Activated naive CD8-positive, alpha-beta T cell treated with anti-CD3 and anti-CD28 coated beads, Interleukin-2, amount 10 ng/mL, durations not matched to agents 7 days and 5 days (primary cell): ENCODE data around the gene TCEANC2. TPM values are rescaled to one million over a fixed set of nuclear protein-coding genes. Genes with fewer than 3 reads are reported as not detected.
"Not testable (repeated sequence)": the region's sequence is repeated elsewhere in the genome, so short reads cannot be mapped to it uniquely, and the experiment has no call there.

ENCODE experiments used
- ATAC-seq: fragments of 150-1000 bp; cut with Tn5 transposase; one replicate; pipeline ENCODE4 v1.10.0; 2021; ENCODE audit warnings: low read depth, moderate library complexity
- POLR2A ChIA-PET: fragments of 350-600 bp; sonication (Branson Sonifier 250); formaldehyde crosslinking; loops from one replicate; lab custom pipeline; 2021; ENCODE audit warnings: antibody characterized with exemption; lab: Charles Lee
- DNase-seq: peaks from one replicate; pipeline ENCODE4 v3.0.0; 2021
- H3K27ac Mint-ChIP-seq: one replicate; pipeline ENCODE4 v1.8.0; 2022; ENCODE audit warnings: mild to moderate bottlenecking, mixed read lengths
- H3K27me3 Mint-ChIP-seq: one replicate; pipeline ENCODE4 v1.8.0; 2022; ENCODE audit warnings: mild to moderate bottlenecking, moderate library complexity, mixed read lengths
- H3K36me3 Mint-ChIP-seq: one replicate; pipeline ENCODE4 v1.8.0; 2021; ENCODE audit warnings: mild to moderate bottlenecking, mixed read lengths
- H3K4me1 Mint-ChIP-seq: one replicate; pipeline ENCODE4 v1.8.0; 2021; ENCODE audit warnings: mixed read lengths
- H3K4me3 Mint-ChIP-seq: one replicate; pipeline ENCODE4 v1.8.0; 2022; ENCODE audit warnings: mild to moderate bottlenecking, moderate library complexity, mixed read lengths
- H3K9me3 Mint-ChIP-seq: one replicate; pipeline ENCODE4 v1.8.0; 2021; ENCODE audit warnings: mixed read lengths
- total RNA-seq, 2 experiments: library from RNA; stranded (reverse); gene quantifications; one replicate each; pipeline ENCODE4 v1.2.3, GENCODE V29; 2021

The TCEANC2 gene
- 10 to 100 TPM; 11.7 to 13.5 TPM for total RNA-seq

DNA sequence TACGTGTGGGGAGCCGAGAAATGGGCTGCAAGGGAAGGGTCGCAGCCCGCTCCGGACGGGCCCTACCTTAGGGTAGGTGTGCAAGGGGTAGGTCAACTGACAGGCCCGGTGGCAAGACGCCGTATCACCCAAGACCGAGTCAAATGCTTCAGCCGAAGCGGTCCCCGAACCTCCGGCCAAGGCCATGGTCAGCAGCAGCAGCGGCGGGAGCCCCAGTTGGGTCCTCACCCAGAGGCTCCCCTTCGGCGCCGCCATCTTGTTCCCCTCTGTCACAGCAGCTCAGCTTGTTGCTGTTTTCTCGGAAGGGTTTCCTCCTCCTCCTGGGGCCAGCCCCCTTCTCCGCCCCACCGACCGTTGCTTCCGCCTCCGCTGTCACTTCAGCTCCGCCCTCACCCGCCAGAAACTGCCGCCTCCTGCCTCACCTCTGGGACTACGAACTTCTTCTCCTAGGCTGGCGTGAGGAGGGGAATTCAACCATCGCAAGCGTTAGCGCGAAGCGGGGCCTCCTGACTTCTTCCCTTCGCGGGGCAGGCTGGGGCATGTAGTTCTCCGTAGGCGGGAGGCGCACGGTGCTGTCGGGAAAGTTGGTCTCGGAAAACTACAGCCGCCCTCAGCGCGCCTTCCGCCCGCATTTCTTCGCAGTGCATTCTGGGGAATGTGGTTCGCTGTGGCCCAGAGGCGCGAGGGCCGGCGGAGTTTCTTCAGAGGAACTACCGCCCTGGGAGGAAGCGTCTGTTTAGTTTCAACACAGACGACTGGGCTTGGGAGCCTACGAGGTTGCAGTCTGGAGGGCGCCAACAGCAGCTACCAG, at the start of gene TCEANC2, which contains the start of gene TMEM59:
TCEANC2 (plus strand) TSS at position 675 of the 811 bp plus-strand sequence. CDS start 815 bp downstream, outside the sequence.
TMEM59 (minus strand) TSS at position 271 of the 811 bp plus-strand sequence; CDS start at position 255, 16 bp downstream.
- Mint-ChIP-seq H3K4me3 (no peak within 1 kb of the TSS), H3K27ac (no peak within 1 kb of the TSS), H3K9me3 (no peaks in the 10 kb centered on the region), H3K27me3 (no peaks in the 10 kb centered on the region), H3K4me1 (peaks cover 26% of the 10 kb centered on the region), H3K36me3 (peaks cover 17% of the 10 kb centered on the region)
- DNase-seq (peak; percentile 93), ATAC-seq (peak; percentile 96)
- POLR2A ChIA-PET: interaction anchor here (0.7 to 2.5 kb wide), 10 partner anchors 8 to 685 kb away, joined by 3 to 18 read pairs (median 4); partner anchors contain the start of genes CYB5RL, IFT25, LRRC42 and MRPL37

DNA sequence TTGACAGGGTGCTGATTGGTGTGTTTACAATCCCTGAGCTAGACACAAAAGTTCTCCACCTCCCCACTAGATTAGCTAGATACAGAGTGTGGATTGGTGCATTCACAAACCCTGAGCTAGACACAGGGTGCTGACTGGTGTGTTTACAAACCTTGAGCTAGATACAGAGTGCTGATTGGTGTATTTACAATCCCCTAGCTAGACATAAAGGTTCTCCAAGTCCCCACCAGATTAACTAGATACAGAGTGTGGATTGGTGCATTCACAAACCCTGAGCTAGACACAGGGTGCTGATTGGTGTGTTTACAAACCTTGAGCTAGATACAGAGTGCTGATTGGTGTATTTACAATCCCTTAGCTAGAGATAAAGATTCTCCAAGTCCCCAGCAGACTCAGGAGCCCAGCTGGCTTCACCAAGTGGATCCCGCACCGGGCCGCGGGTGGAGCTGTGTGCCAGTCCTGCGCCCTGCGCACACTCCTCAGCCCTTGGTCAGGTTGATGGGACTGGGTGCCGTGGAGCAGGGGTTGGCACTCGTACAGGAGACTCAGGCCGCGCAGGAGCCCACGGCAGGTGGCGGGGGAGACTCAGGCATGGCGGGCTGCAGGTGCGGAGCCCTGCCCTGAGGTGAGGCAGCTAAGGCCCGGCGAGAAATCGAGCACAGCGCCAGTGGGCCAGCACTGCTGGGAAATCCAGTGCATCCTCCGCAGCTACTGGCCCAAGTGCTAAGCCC, 49.5 kb upstream of the TCEANC2 start:
- ATAC-seq, DNase-seq, H3K4me3 Mint-ChIP-seq, H3K4me1 Mint-ChIP-seq, H3K9me3 Mint-ChIP-seq, POLR2A ChIA-PET, H3K27me3 Mint-ChIP-seq, H3K36me3 Mint-ChIP-seq, H3K27ac Mint-ChIP-seq: not testable (repeated sequence)

DNA sequence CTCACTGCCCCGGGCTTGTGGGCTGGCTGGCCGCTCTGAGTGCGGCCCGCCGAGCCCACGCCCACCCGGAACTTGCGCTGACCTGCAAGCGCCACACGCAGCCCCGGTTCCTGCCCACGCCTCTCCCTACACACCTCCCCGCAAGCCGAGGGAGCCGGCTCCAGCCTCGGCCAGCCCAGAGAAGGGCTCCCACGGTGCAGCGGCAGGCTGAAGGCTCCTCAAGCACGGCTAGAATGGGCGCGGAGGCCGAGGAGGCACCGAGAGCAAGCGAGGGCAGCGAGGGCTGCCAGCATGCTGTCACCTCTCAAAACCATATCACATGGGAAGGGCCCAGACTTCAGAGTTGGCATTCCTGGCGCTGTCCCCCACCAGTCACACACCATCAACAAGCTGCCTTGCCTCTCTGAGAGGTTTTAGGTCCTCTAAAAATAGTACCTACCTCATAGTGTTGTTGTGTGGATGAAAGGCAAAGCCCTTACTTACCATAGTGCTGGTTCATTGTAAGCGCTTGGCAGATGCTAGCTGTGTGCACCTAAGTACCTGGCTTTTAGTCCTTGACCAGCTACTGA, 48.8 kb upstream of the TCEANC2 start:
- H3K27ac Mint-ChIP-seq: no peak overlapping the region
- DNase-seq (no peak), ATAC-seq (no peak)
- H3K27me3 Mint-ChIP-seq: no peaks in the 10 kb centered on the region
- H3K4me1 Mint-ChIP-seq: no peaks in the 10 kb centered on the region
- no peaks in the 10 kb centered on the region for H3K36me3 Mint-ChIP-seq
- POLR2A ChIA-PET: no interaction called here
- no peak overlapping the region for H3K4me3 Mint-ChIP-seq
- no peaks in the 10 kb centered on the region for H3K9me3 Mint-ChIP-seq

DNA sequence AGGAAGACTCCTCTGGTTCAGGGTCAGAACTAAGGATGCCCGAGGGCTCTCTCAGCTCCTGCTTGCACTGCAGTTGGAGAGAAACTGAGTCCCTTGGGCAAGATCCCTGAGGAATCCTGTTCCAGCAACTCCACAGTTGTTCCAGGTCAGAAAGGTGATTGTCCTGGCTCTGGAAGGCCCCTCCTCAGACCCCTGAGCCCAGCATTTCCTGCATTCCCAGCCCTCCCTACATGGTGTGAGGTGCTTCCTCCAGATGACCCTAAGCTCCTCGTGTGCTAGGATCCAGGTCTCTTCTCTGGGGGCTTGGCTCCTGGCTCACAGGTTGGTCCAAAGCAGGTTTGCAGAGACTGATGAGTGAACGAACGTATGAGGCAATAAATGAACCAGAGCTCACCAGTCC, 46.9 kb upstream of the TCEANC2 start:
- H3K4me3 Mint-ChIP-seq: no peak overlapping the region
- no peak overlapping the region for H3K27ac Mint-ChIP-seq
- no peaks in the 10 kb centered on the region for H3K9me3 Mint-ChIP-seq
- H3K27me3 Mint-ChIP-seq: no peaks in the 10 kb centered on the region
- H3K36me3 Mint-ChIP-seq: no peaks in the 10 kb centered on the region
- DNase-seq (no peak), ATAC-seq (no peak)
- H3K4me1 Mint-ChIP-seq: no peaks in the 10 kb centered on the region
- POLR2A ChIA-PET: no interaction called here

DNA sequence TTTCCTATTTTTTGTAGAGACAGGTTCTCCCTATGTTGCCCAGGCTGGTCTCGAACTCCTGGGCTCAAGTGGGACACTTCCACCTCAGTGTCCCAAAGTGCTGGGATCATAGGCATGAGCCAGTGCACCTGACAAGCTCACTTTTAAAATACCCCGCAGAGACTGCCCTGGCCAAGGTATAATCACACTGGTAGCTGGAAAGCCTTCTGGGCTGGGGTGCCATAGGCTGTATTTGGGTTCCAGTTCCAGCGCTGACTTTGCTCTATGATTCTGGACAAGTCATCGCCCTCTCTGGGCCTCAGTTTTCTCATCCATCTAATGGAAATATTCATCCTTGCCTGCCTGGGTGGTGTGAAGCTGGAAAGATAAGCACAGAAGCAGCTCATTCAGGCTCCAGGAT, 45.8 kb upstream of the TCEANC2 start:
- POLR2A ChIA-PET: no interaction called here

DNA sequence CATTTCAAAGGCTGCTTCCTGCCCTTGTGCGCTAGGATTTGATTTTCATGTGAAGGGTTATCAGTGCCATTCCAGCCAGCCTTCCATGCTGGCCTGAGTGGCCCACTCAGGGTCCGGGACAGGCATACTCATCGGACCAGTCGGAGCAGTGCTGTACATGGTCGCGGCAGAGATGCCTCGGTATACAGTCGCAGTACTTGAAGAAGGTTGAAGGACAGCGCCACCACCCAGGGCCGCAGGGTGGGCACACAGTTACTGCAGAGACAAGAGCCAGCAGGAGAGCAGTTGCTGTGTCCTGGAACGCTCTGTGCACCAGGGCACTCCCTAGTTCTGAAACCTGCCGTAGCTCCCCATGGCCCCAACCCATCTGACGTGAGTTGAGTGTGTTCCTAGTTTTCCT, 44.5 kb upstream of the TCEANC2 start:
- no peak for ATAC-seq
- no peaks in the 10 kb centered on the region for H3K9me3 Mint-ChIP-seq
- POLR2A ChIA-PET: no interaction called here

More for the DNA sequence above, 45.8 kb upstream of the TCEANC2 start:
- Mint-ChIP-seq H3K27ac (no peak overlapping the region), H3K27me3 (no peaks in the 10 kb centered on the region), H3K4me3 (no peak overlapping the region), H3K9me3 (no peaks in the 10 kb centered on the region), H3K4me1 (no peaks in the 10 kb centered on the region), H3K36me3 (no peaks in the 10 kb centered on the region)
- ATAC-seq (no peak), DNase-seq (no peak)

DNA sequence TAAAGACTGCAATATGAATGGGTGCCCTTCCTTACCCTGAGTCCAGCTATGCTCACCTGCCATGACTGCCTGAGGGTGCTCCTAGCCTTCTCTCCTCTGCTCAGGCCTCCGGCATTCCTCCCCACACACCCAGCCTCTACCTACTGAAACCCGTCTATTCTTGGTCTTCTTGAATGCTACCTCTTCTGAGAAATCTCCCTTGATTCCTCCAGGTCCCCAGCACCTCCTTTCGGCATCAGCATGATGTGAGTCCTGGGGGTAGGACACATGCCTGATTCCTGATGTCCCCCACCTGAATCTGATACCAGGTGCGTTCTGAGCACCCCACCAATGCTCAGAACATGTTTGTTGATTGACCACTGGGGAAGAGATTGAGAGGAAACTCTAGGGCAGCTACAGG, 44.0 kb upstream of the TCEANC2 start:
- ATAC-seq (no peak), DNase-seq (no peak)
- no peaks in the 10 kb centered on the region for H3K9me3 Mint-ChIP-seq
- H3K4me1 Mint-ChIP-seq: no peaks in the 10 kb centered on the region
- H3K36me3 Mint-ChIP-seq: no peaks in the 10 kb centered on the region
- POLR2A ChIA-PET: no interaction called here
- H3K4me3 Mint-ChIP-seq: no peak overlapping the region
- no peaks in the 10 kb centered on the region for H3K27me3 Mint-ChIP-seq
- H3K27ac Mint-ChIP-seq: no peak overlapping the region

More for the DNA sequence above, 44.5 kb upstream of the TCEANC2 start:
- H3K4me3 Mint-ChIP-seq: no peak overlapping the region
- no peaks in the 10 kb centered on the region for H3K27me3 Mint-ChIP-seq
- no peaks in the 10 kb centered on the region for H3K4me1 Mint-ChIP-seq
- no peak for DNase-seq
- no peak overlapping the region for H3K27ac Mint-ChIP-seq
- H3K36me3 Mint-ChIP-seq: no peaks in the 10 kb centered on the region

DNA sequence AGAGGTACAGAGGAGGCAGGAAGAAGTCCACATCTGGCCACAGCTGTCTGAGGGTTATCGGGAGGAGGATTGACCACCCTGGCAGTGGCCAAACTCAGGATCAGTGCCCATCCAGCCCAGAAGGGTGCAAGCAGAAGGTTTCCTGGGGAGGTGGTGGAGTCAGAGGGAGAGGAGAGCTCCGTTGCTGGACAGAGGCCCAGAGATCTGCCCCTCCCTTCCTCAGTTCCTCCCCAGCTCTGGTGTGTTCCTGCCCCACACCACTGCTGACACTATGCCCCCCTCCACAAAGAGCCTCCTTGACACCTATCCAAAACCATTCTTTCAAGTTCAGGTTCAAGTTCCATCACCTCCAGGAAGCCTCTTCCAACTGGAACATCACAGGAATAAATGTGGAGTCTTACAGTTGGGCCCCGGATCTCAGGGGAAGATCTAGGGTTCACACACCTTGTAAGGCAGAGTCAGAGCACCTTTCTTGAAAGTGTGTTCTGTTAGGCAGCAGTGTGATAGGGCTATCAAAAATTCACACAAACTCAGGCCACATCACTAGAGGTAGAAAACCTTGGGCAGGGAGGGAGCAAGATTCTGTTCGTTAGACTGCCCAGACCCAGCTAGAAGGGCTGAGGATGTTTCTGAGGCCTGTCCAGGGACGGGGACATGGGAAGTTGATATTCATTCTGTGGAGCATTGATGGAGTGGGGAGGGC, 42.8 kb upstream of the TCEANC2 start:
- no peaks in the 10 kb centered on the region for H3K9me3 Mint-ChIP-seq
- ATAC-seq: no peak
- no peaks in the 10 kb centered on the region for H3K4me1 Mint-ChIP-seq
- H3K36me3 Mint-ChIP-seq: no peaks in the 10 kb centered on the region
- POLR2A ChIA-PET: no interaction called here
- no peak overlapping the region for H3K27ac Mint-ChIP-seq
- no peaks in the 10 kb centered on the region for H3K27me3 Mint-ChIP-seq
- H3K4me3 Mint-ChIP-seq: no peak overlapping the region
- no peak for DNase-seq

DNA sequence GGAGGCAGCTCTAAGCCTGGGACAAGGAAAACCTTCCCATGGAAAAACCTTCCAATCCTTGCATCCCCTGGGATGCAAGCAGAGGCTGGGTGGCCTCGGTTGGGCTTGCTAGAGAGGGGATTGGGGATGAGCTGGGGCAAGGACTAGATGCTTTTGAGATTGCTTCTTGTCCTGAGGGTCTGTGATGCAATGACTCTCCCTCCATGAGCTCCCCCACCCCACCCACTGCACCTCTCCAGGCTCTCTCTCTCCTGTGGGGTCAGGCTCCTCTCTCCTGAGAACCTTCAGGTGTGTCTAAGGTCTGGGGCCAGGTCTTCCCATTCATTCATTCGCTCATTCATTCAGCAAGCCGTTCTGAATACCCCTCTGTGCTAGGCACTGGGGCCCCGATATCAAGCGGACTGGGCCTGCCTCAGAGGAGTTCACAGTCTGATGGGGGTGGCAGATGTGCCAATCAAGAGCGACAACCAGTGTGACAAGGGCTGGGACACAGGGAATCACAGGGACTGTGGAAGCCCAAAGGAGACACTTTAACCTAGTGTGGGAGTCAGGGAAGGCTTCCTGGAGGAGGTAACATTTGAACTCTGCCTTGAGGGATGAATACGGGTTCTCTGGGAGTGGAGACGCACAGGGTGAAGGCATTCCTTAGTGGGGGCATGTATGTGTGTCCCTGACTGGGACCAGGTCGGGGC, 41.9 kb upstream of the TCEANC2 start:
- Mint-ChIP-seq H3K36me3 (no peaks in the 10 kb centered on the region), H3K4me1 (no peaks in the 10 kb centered on the region), H3K9me3 (no peaks in the 10 kb centered on the region), H3K27ac (no peak overlapping the region), H3K27me3 (no peaks in the 10 kb centered on the region), H3K4me3 (no peak overlapping the region)
- POLR2A ChIA-PET: no interaction called here
- no peak for ATAC-seq
- DNase-seq: no peak

DNA sequence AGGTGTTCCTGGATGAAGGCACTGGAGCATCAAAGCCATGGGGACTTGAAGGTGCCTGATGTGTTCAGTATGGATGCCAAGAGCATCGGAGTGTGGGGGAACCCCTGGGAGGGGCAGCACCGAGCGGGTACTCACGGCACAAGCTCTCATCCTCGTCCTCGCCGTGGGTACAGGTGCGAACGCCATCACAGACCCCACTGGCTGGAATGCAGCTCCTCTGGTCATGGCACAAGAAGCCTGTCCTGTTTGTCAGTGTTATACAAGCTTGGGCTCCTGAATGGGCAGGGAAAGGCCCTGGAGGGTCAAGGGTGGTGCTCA, 41.4 kb upstream of the TCEANC2 start:
- H3K36me3 Mint-ChIP-seq: no peaks in the 10 kb centered on the region
- H3K27ac Mint-ChIP-seq: no peak overlapping the region
- DNase-seq (no peak), ATAC-seq (no peak)
- no peak overlapping the region for H3K4me3 Mint-ChIP-seq
- no peaks in the 10 kb centered on the region for H3K27me3 Mint-ChIP-seq
- H3K9me3 Mint-ChIP-seq: no peaks in the 10 kb centered on the region
- POLR2A ChIA-PET: no interaction called here
- no peaks in the 10 kb centered on the region for H3K4me1 Mint-ChIP-seq

DNA sequence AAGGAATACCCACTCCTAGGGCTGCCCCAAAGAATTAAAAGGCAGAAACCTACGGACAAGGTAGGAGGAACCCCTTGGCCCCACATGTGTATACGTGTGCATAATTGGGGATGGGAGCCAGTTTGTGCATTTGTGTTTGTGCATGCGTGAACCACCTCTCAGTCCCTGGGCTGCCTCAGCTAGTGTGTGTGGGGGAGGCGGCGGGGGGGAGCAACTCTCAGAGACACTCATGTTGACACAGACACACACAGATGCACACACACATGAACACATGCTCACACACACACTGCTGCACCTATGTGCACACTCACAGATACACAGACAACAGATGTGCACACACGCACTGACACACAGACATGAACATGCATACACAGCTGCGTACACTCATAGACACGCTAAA, 40.5 kb upstream of the TCEANC2 start:
- Mint-ChIP-seq H3K9me3 (no peaks in the 10 kb centered on the region), H3K36me3 (no peaks in the 10 kb centered on the region), H3K4me3 (no peak overlapping the region), H3K27me3 (no peaks in the 10 kb centered on the region), H3K27ac (no peak overlapping the region), H3K4me1 (no peaks in the 10 kb centered on the region)
- DNase-seq (no peak), ATAC-seq (no peak)
- POLR2A ChIA-PET: interaction anchor here (0.5 kb wide), 1 partner anchor 473 kb away, joined by 5 read pairs; no protein-coding TSS in a partner anchor

DNA sequence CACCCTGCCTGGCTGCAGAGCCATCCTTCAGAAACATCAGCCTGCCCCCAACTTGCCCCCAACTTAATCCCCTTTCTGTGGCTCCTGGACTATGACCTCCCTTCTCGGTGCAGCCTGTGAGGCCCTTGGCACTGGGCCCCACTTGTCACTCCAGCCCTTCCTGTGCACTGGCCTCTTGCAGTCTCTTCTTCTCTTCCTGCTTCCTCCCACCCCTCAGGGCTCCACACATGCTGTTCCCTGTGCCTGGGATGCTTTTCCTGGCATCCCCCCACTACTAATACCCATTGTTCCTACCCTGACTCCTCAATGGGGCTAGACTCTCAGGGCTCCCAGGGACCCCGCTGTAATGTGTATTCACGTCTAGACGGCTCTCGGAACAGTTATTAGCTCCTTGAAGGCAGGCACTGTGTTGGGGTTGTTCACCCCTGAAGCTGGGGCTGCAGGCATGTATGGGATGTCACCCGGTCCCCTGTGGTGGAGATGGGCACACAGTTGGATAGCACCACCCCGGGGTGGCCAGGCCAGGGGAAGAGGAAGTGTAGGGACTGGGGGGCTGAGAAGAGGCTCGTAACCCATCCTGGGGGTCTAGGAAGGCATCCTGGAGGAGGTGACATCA, 39.9 kb upstream of the TCEANC2 start:
- POLR2A ChIA-PET: no interaction called here
- no peak for ATAC-seq
- no peaks in the 10 kb centered on the region for H3K4me1 Mint-ChIP-seq

More for the DNA sequence above, 39.9 kb upstream of the TCEANC2 start:
- Mint-ChIP-seq H3K27ac (no peak overlapping the region), H3K36me3 (no peaks in the 10 kb centered on the region), H3K9me3 (no peaks in the 10 kb centered on the region), H3K27me3 (no peaks in the 10 kb centered on the region), H3K4me3 (no peak overlapping the region)
- DNase-seq: no peak
